ENCODE results near the gene TBCE. TPM values are rescaled to one million over a fixed set of nuclear protein-coding genes. Genes with fewer than 3 reads are reported as not detected.

TBCE gene
- total and polyA plus RNA-seq, 8 donors, result 19.6 to 65.8 (median 50.1) TPM

GRCh38 chr1:235325139-235325538 lies 42.1 kb upstream of the TBCE start:
- no peak for TF ChIP-seq CTCF (IDR thresholded peaks at IDR 0.05)
- H3K4me1 ChIP-seq, result peaks cover 20 to 54% of the 10 kb centered on the region in 2 donors
- intact Hi-C loops (cut with DNase I), result no loop called here
- no peaks in the 10 kb centered on the region for H3K9me3 ChIP-seq
- ATAC-seq (no peak), DNase-seq (no peak)
- peak overlapping the region in 1 of 2 donors; percentile 99 for H3K4me3 ChIP-seq
- H3K36me3 ChIP-seq, result no peaks in the 10 kb centered on the region
- H3K27ac ChIP-seq, result no peak overlapping the region
- H3K27me3 ChIP-seq, result no peaks in the 10 kb centered on the region

- no peaks in the 10 kb centered on the region for H3K9me3 ChIP-seq
- peak overlapping the region in 1 of 2 donors; percentile 99 for H3K4me3 ChIP-seq
- H3K27ac ChIP-seq, result no peak overlapping the region
- no peaks in the 10 kb centered on the region for H3K27me3 ChIP-seq
- TF ChIP-seq CTCF (IDR thresholded peaks at IDR 0.05), result no peak
- H3K36me3 ChIP-seq, result no peaks in the 10 kb centered on the region
- ATAC-seq (no peak), DNase-seq (no peak)
- intact Hi-C loops (cut with DNase I), result no loop called here
- H3K4me1 ChIP-seq, result peaks cover 27 to 61% of the 10 kb centered on the region in 2 donors
Observed at GRCh38 chr1:235325854-235326253, 41.4 kb upstream of the TBCE start.

DNA sequence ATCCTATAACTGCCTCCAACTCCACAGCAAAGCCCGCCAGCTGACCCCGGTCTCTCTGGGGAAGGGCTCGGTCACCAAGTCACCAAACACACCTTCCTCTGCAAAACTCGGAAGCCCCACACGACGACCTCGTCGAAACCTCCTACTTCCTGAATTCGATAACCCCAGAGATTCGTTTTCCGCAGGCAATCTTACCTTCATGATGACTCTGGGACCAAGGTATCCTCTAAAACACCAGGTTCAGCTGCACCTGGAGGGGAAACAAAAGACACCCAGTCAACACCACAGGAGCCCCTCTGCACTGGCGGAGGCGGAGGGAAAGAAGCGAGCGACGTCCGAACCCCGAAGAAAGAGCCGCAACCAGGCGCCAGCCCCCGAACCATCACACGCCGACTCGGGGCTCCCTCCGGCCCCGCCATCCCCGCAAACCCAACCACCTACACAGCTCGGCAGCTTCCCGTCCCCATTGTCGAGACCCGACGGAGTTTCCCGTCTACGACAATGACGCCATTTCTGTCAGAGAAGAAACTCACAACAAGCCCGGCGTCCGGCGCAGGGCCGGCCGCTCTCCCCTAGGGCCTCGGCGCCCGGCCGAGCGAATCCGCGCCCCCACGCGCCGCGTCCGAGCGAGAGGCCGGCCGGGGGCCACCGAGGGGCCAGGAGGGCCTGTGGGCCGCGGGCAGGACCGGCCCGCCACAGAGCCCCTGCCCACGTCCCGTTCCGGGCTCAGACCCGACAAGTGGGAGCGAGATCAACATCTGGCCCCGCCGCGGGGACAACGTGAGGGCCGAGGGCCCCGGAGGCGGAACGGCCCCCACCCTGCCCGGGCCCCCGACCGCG lies 40.3 kb upstream of the TBCE start:
- intact Hi-C loops (cut with DNase I), result no loop called here
- Histone ChIP-seq H3K36me3 (no peaks in the 10 kb centered on the region), H3K4me1 (peaks cover 33 to 68% of the 10 kb centered on the region in 2 donors), H3K4me3 (peak overlapping the region; percentile 85 to 99), H3K9me3 (no peaks in the 10 kb centered on the region), H3K27me3 (no peaks in the 10 kb centered on the region), H3K27ac (peak overlapping the region; percentile 96 to 97)
- TF ChIP-seq CTCF (IDR thresholded peaks at IDR 0.05), result no peak
- ATAC-seq, result peak; percentile 0
- peak; percentile 37 to 87 (median 47) for DNase-seq

- peak; percentile 24 for ATAC-seq
- H3K4me1 ChIP-seq, result peaks cover 33 to 69% of the 10 kb centered on the region in 2 donors
- peak in 2 of 4 donors; percentile 87 to 92 for DNase-seq
Observed at GRCh38 chr1:235327559-235328270, 39.5 kb upstream of the TBCE start, which contains the start of gene ARID4B. Gene ARID4B, minus strand, starts transcription at chr1:235328179. Its CDS starts 1,260 bp downstream, at chr1:235326919.

More at GRCh38 chr1:235327559-235328270, 39.5 kb upstream of the TBCE start, which contains the start of gene ARID4B:
- H3K27ac ChIP-seq, result peak within 1 kb of the TSS; percentile 96 to 97
- H3K4me3 ChIP-seq, result peak within 1 kb of the TSS; percentile 85 to 99
- H3K36me3 ChIP-seq, result no peaks in the 10 kb centered on the region
- intact Hi-C loops (cut with DNase I), result no loop called here
- no peaks in the 10 kb centered on the region for H3K27me3 ChIP-seq
- H3K9me3 ChIP-seq, result no peaks in the 10 kb centered on the region
- TF ChIP-seq CTCF (IDR thresholded peaks at IDR 0.05), result no peak
